Lower leg skin (tissue), 3 donors: Measurements from ENCODE around the gene TNFAIP8L3.

ENCODE experiments used
- POLR2A ChIP-seq, 2 donors: fragments of 450-650 bp; IDR thresholded peaks; one replicate each; pipeline ENCODE4 v1.6.1; 2016 to 2017; ENCODE audit warnings: antibody characterized with exemption in 2 of 2, mild to moderate bottlenecking in 1 of 2, moderate library complexity in 1 of 2
- TF ChIP-seq, protein P1 (sequence below), 3 donors: fragments of 450-650 bp; IDR thresholded peaks; one replicate each; pipeline ENCODE4 v1.5.1; 2016; ENCODE audit warnings: antibody characterized with exemption in 3 of 3, mild to moderate bottlenecking in 3 of 3, moderate library complexity in 2 of 3

DNA sequence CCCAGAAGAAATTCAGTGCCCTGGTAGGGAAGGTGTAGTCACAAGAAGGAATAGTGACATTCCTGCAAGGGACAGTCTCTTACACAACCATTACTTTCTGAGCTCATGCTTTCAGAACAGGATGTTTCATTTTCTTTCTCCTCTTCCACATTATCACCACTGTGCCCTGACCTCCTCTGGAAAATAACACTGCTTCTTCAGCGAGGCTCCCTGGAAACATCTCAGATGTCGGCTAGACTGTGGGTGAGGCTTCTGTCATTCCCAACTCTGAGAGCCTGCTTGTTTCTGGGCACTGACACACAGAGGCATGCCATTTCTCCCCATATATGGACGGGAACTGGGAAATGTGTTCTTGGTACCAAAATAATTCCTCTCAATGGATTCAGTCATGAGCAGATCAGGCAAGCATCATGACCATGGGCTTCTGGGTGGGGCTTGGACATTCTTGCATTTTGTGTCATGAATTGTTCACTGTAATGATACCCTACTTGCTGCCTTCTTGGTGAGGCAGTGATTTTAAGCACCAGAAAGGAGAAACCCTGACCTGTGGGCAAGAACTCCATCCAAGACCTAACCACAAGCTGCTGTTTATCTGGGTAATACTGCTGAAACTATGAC is 14.3 kb upstream of the TNFAIP8L3 start:
- TF ChIP-seq, protein P1, sequence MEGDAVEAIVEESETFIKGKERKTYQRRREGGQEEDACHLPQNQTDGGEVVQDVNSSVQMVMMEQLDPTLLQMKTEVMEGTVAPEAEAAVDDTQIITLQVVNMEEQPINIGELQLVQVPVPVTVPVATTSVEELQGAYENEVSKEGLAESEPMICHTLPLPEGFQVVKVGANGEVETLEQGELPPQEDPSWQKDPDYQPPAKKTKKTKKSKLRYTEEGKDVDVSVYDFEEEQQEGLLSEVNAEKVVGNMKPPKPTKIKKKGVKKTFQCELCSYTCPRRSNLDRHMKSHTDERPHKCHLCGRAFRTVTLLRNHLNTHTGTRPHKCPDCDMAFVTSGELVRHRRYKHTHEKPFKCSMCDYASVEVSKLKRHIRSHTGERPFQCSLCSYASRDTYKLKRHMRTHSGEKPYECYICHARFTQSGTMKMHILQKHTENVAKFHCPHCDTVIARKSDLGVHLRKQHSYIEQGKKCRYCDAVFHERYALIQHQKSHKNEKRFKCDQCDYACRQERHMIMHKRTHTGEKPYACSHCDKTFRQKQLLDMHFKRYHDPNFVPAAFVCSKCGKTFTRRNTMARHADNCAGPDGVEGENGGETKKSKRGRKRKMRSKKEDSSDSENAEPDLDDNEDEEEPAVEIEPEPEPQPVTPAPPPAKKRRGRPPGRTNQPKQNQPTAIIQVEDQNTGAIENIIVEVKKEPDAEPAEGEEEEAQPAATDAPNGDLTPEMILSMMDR (IDR thresholded peaks at IDR 0.05) = no peak
- TF ChIP-seq POLR2A (IDR thresholded peaks at IDR 0.05) = no peak
